GM15510 (cell line): ENCODE data around the gene RBM7.
A peak's percentile ranks its signal among the peaks of the same experiment; 100 is the strongest.

ENCODE experiments used
- POLR2A ChIP-seq: IDR thresholded peaks from 3 replicates; pipeline ENCODE4 v1.6.1; 2011; ENCODE audit warnings: borderline replicate concordance; ENCODE audit not compliant: insufficient read length; ENCODE audit errors: extremely low read depth

RBM7 gene, protein sequence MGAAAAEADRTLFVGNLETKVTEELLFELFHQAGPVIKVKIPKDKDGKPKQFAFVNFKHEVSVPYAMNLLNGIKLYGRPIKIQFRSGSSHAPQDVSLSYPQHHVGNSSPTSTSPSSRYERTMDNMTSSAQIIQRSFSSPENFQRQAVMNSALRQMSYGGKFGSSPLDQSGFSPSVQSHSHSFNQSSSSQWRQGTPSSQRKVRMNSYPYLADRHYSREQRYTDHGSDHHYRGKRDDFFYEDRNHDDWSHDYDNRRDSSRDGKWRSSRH

DNA sequence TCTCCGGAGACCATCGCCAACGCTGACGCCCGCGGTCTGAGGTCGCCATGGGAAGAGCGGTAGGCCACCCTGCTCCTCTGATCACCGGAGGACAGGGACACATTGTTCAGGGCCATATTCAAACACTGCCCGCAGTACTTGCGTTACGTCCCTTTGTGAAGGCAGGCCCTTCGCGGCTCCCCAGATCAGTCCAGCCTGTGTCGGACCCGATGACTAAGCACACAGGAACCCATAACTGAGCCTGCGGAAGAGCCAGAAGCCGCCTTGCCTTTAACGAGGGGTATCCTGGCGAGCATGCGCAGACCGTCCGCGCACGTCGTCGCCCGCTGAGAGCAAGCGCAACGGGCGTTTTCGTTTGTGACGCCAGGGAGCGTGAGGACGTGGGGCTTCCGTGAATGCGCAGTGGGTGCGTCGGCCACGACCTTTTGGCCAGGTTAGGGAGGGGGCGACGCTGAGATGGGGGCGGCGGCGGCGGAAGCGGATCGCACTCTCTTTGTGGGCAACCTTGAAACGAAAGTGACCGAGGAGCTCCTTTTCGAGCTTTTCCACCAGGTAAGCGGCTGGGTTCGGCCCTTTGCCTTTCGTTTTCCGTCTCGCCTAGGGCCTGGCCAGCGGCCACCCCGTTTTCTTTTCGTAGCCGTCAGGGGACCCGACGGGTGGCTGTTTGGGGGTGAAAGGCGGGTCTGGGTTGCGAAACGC lies at the start of gene RBM7, which contains the start of gene C11orf71:
TSS of gene RBM7 (plus strand) at position 451 of the 699 bp plus-strand sequence. CDS start at position 457, 6 bp downstream.
TSS of gene C11orf71 (minus strand) at position 296 of the 699 bp plus-strand sequence. CDS start at position 116, 180 bp downstream.
- peak; percentile 98 for TF ChIP-seq POLR2A

DNA sequence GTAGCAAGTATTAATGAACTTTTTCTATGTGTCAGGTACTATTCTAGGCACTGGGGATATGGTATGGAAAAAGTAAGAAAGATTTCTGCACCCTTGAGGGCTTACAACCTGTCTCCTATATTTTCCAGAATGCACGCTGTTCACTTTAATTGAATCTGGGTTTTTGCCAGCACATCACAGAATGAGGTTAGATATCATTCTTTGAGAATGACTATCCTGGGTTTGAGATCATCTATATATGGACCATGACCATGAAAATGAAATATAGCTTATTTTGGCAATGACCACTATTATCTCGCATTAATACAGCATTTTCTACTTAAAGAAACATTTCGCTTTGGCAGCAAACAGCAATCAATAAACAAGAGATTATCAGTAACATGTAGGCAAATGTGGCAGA lies 47.0 kb upstream of the RBM7 start:
- no peak for TF ChIP-seq POLR2A

DNA sequence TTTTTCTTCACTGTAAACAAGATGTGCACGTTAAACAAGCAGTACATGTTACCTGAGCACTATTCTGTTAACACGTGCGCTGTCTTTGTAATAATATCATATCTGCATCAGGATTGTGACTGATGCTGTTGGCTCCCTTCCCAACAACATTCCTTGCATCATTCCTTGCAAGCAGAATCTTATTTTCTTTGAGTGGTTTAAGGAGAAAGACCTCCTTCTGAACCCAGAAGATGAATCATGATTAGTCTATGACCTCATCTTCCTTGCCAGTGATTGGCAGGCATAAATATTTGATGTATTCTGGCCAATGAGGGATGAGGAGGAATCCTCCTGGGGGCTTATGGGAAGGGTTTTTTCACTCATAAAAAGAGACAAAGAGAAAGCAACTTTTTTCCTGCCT lies 46.4 kb upstream of the RBM7 start:
- TF ChIP-seq POLR2A, result no peak

DNA sequence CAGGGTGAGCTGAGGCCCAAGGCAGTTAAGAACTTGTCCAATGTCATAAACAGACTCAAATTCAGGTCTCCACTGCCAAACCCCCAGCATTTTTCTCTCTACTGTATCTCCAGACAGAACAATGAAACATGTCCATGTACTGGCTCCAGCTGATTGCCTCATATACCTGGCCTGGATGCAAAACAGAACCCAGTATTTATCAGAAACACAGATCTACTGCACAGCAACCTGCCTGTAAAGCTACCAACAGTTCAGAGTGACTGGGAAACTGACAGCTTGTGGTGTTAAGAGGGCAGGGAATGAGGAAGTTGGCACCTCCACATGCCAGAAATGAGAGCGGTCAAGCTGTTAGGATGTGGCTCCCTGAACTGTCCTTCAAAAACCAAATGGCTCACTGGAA lies 41.8 kb upstream of the RBM7 start:
- no peak for TF ChIP-seq POLR2A

DNA sequence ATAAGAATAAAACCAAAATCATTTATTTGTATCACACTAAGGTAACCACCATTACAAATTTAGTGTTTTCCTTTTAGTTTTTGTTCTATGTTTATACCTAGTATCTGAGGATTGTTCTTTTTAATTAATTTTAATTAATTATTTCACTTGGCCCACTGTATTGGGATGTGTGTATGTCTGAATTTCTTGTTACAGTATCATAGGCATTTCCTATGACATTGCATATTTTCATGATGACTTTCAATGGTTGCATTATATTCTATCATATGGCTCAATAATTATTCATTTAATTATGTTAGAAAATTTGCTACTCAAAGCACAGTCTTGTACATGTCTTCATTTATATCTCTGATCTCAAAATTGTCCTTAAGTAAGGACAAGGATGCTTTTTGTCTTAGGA lies 41.1 kb upstream of the RBM7 start:
- TF ChIP-seq POLR2A, result no peak

DNA sequence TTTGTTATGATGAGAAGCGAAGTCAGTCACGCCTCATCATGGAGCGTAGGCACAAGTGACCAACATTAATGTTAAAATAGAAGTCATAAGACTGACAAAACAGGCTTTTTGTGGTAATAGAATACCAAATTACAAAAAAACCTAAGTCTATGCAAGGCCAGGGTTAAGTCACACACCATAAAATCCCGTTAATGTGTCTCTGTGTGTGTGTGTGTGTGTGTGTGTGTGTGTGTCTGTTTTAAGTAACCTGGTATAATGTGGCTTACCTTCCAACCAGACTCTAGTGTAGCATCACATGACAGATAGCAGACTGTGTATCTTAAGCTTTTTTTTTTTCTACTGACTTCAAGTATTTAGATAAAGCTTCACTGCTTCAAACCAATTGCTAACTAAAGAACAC lies 38.1 kb upstream of the RBM7 start:
- no peak for TF ChIP-seq POLR2A

DNA sequence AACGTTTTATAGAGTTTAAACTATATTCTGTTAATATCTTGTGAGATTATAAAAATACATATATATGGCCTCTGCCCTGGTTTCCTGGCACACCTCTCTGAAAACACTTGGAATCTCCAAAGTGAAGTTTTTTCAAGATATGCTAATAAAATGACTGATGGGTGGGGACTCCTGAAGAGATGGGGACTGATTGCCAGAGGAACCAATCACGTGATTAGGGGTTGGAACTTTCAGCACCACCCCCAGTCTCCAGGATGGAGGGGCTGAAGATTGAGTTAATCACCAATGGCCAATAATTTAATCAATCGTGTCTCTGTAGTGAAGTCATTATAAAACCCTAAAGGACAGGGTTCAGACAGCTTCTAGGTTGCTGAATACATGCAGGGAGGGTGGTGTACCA lies 37.5 kb upstream of the RBM7 start:
- TF ChIP-seq POLR2A, result no peak

DNA sequence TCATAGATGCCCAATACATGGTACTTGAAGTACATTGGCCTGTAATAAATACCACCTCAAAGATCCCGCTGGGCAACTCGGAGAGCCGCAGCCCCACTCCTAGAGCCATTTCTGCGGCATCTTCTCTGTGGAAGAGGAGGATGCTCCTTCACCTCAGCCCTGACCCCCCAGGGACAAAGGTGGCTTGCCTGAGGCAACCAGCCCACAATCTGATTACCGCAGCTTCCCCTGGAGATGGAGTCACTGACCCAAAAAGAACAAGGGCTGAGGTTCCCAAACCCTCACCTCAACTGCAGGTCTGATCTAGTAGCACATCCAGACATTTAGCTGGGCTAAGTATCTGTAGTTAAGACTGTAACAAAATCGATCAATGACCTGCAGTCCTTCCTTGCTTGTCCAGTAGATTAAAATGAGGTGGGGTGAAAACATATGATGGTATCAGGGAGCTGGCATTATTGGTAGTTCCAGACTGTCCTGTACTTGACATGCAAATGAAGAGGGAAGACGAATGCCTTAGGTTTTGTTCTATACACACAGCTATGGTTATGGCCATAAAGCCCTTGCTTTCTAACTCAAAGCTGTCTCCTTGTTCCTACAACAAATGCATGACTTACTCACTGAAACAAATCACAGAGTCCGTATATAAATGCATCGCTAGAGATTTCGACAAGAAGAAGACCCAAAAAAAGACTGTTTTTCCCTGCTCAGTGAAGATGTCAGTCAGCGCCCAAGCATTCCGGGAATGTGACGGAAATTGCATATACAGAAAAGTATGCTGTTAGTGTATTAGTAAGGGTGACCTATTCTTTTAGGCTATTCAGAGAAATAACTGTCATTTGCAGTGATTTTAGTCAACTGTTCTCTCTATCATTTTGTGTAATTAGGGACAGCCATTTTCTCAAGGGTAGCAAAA lies 33.9 kb upstream of the RBM7 start:
- no peak for TF ChIP-seq POLR2A

DNA sequence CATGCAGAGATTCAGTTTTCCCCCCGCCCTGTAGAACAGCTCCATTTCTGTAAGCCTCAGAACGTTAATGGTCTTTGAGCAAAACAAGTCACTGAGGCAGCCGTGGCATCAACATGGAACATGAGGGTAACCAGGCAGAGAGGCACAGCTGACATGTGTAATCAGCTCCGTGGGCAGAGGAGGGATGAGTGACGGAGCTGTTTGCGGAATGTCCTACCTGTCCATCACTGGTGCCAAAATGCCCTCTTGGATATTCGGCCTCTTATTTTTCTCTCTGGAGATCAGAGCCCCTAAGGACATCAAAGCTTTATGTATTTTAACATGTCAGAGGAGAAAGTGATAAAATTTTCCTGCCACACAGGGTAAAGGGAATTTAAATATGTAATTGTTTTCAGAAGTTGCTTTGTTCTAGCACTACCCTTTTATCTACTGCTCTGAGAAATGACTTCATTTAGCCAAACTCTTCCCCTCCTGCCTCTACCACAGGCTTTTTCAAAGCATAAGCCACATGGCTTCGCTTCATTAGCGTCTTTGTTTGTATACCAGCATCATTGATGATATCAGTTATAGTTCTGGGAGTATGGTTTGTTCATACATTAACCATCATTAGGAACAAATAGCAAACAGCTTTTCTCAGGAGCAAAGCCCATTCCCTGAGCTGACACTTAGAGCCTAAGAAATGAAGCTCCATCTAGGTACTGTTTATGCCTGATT lies 33.1 kb upstream of the RBM7 start:
- TF ChIP-seq POLR2A, result no peak

DNA sequence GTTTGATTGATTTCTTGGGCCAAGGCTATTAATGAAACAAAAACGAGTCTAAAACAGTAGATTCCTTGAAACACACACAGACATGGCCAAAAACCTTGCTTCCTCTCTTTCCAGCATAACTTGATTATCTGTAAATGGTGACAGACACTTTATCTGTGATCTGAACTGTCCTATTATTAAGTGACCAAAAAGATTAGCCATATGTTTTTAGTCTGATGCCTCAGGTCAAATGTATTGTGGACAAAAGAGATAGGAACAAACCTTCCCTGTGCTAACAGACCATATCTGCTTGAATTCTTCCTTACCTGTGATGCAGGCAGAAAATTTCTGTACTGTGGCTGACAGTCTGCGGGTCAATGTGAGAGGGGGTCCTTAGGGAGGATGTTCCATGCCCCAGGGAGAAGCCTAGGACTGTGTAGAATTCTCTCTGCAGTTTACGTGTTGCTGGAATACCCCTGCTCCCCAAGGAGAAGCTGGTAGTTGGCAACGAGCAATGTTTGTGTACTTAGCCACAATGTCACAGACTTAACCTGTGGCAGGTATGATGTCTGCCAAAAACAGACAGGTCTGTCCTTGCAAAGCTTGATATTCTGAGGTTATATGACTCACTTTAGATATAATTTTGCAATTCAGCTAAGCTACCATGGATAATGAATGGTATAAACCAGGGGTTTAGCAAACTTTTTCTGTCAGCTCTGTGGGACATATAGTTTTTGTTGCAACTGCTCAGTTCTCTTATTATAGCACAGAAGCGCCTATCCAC lies 31.4 kb upstream of the RBM7 start:
- TF ChIP-seq POLR2A, result no peak

DNA sequence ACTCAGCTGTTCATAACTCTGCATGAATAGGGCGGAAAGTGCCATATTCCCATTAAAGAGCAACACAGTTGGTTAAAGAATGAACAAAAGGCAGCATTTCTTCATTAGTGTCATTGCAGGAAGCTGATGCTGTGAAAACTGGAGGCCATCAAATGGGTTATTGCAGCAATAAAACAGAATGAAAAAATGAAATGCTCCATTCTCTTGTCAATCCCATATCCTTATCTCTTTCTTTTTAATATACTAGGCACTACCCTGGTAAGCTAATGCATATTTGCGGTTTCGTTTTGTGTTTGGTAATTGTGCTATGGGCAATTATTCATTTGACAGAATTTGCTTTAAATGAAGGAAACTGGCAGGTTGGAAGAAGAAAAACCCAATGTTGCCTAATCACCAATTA lies 25.4 kb upstream of the RBM7 start:
- no peak for TF ChIP-seq POLR2A

DNA sequence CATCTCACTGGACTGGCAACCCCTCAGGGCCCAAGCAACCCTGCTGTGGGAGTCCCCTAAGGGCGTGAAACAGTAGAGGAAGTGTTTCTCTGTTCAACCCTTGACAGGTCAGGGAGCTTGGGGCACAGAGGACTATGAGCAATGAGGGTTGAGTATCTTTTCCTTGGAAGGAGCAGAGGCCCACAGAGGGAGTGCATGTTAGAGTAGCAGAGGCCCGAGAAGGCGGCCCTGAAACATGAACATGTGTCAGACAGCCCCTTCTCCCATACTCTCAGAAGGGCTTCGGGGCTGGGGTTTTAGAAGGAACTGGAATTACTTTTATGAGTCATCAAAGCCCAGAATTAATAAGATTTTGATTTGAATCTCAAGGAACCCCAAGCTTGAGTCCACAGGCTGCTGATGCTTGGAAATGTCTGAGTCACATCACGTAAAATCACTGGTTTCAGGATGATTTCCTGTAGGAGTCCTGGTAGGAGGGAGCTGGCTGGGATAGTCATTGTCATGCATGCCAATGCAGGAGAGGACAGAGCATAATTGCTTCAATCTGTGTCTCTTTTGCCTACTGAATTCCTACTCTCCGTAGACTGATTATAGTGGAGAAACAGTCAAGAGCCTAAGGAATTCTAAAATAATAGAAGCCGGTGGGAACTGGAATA lies 22.7 kb upstream of the RBM7 start:
- no peak for TF ChIP-seq POLR2A

DNA sequence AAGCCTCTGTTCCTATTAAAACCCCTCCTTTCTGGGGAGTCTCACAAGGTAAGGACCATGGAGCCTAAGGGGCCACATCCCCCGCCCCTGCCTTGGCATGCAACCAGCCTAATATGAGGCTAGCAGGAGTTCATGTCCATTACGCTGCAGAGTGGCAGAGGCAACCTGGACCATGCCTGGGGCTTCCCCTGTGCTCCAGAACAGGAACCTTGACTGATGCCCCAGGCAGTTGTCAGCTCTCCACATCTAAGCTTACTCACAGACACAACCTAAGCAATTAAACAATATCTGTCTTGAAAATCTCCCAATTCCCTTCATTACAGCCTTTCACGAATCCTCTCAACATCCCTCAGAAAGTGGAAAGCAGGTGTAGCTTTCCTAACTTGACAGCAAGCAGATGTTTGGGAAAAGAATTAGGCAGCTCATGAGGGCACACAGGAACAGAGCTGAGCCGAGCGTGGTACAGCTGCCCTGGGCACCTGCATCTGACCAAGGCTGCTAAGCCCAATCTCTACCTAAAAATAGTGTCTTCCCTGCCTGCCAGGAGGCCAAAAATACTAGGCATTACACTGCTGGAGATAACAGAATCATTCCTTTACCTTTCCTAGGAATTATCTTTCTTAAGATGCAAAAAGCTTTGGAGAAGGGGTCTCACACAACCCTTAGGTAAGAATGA lies 20.9 kb upstream of the RBM7 start:
- no peak for TF ChIP-seq POLR2A

DNA sequence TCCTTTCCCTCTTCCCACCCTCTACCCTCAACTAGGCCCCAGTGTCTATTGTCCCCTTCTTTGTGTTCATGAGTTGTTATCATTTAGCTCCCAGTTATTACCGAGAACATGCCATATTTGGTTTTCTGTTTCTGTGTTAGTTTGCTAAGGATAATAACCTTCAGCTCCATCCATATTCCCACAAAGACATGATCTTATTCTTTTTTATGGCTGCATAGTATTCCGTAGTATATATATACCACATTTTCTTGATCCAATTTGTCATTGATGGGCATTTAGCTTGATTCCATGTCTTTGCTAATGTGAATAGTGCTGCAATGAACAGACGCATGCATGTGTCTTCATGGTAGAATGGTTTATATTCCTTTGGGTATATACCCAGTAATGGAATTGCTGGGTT lies 18.0 kb upstream of the RBM7 start:
- TF ChIP-seq POLR2A, result no peak

DNA sequence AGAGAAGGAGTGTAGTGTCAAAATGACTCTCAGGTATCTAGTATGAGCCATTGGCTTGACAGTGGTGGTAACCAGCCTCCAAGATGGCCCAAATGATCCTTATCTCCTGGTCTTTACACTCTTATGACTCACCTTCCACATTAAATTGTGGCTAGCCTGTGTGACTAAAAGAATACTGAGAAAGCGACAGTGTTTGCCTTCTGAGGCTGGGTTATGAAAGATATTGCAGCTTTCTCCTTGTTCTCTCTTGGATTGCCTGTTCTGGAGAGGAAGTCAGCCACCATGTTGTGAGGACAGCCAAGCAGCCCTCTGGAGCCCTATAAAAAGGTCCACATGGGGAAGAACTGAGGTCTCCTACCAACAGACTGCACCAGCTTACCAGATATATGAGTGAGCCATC lies 16.0 kb upstream of the RBM7 start:
- TF ChIP-seq POLR2A, result no peak
